NCI-H774 (cell line): ENCODE results near the gene ATP2C2.

Experiments
- DNase-seq: peaks from one replicate; lab custom pipeline; 2025; lab: John Stamatoyannopoulos, UW

Gene ATP2C2

DNA sequence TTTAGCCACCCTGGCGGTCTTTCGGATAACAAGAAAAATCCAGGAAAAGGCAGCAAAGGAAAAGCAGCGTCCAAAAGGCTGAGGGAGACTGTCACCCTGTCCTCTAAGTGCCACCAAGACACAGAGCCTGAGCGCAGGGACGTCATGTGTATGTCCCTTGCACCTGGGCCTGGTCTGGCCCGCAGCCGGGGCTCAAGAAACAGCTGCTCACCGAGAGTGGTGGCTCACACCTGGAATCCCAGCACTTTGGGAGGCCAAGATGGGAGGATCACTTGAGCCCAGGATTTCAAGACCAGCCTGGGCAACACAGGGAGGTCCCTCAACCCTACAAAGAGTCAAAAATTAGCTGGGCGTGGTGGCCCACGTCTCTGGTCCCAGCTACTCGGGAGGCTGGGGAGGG lies 145.3 kb downstream of the ATP2C2 start:
- DNase-seq: no peak
